Body of pancreas (tissue), 4 donors: Measurements from ENCODE around the gene PLPPR1.

Experiments
- POLR2A ChIP-seq, 3 donors: fragments of 450-650 bp; IDR thresholded peaks; one replicate each; pipeline ENCODE4 v1.6.1; 2016; ENCODE audit warnings: antibody characterized with exemption in 3 of 3, mild to moderate bottlenecking in 2 of 3
- TF ChIP-seq, protein P1 (sequence below), 7 experiments: fragments of 450-650 bp in 4 of 7; fragments of 200-600 bp in 3 of 7; sonication (generic) in 3 of 7; IDR thresholded peaks; one replicate each; pipeline ENCODE4 v1.5.1; 2016 to 2019; ENCODE audit warnings: antibody characterized with exemption in 7 of 7

DNA sequence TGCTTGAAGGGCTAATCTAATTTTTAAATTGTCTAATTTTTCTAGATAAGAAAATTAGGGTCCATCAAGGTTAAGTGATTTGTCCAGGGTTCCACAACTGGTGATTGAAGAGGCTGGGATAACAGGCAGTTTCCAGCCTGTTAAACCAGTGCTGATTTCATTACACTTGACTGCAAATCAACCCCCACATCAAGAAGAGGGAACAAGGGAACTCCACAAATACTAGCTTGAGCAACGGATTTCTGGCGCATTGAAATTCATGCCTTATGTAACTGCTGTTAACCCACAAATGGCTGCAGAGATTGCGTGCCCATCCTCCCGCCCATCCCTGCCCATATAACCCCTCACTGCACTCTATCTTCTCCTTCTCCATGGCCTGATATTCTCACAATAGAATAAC lies 10.0 kb downstream of the PLPPR1 start:
- no peak for TF ChIP-seq POLR2A (IDR thresholded peaks at IDR 0.05)
- TF ChIP-seq, protein P1, sequence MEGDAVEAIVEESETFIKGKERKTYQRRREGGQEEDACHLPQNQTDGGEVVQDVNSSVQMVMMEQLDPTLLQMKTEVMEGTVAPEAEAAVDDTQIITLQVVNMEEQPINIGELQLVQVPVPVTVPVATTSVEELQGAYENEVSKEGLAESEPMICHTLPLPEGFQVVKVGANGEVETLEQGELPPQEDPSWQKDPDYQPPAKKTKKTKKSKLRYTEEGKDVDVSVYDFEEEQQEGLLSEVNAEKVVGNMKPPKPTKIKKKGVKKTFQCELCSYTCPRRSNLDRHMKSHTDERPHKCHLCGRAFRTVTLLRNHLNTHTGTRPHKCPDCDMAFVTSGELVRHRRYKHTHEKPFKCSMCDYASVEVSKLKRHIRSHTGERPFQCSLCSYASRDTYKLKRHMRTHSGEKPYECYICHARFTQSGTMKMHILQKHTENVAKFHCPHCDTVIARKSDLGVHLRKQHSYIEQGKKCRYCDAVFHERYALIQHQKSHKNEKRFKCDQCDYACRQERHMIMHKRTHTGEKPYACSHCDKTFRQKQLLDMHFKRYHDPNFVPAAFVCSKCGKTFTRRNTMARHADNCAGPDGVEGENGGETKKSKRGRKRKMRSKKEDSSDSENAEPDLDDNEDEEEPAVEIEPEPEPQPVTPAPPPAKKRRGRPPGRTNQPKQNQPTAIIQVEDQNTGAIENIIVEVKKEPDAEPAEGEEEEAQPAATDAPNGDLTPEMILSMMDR (IDR thresholded peaks at IDR 0.05) = no peak
